Keratinocyte (primary cell): ENCODE data around the gene PRAMEF4. TPM values are rescaled to one million over a fixed set of nuclear protein-coding genes. Genes with fewer than 3 reads are reported as not detected.
"Not testable (repeated sequence)": the region's sequence is repeated elsewhere in the genome, so short reads cannot be mapped to it uniquely, and the experiment has no call there.

Experiments used
- DNase-seq: peaks from one replicate; pipeline ENCODE4 v3.0.0-alpha.2; 2011; ENCODE audit warnings: low read depth, missing footprints, low spot score
- FAIRE-seq: peaks from 2 replicates; lab custom pipeline; 2011; peaks lifted over from hg19 to GRCh38; lab: Jason Lieb, UNC
- H2AFZ ChIP-seq: 2 replicates; pipeline ENCODE4 v1.6.0; 2012; ENCODE audit warnings: low read length, control low read depth, inconsistent platforms; ENCODE audit not compliant: control insufficient read depth
- H3K27ac ChIP-seq: 2 replicates; pipeline ENCODE4 v1.5.1; 2011; ENCODE audit warnings: low read length; ENCODE audit not compliant: control insufficient read depth, insufficient read depth
- H3K27me3 ChIP-seq: 3 replicates; pipeline ENCODE4 v1.6.0; 2011; ENCODE audit warnings: low read length; ENCODE audit not compliant: control insufficient read depth, insufficient read depth; ENCODE audit errors: extremely low read depth
- H3K36me3 ChIP-seq, 2 experiments: 2 replicates in 1 of 2; 3 replicates in 1 of 2; pipeline ENCODE4 v1.5.1; 2011; ENCODE audit warnings: low read length in 2 of 2, mild to moderate bottlenecking in 1 of 2; ENCODE audit not compliant: control insufficient read depth in 2 of 2, insufficient read depth in 2 of 2; ENCODE audit errors: extremely low read depth in 1 of 2
- H3K4me1 ChIP-seq: 3 replicates; pipeline ENCODE4 v1.5.1; 2011; ENCODE audit warnings: low read length; ENCODE audit not compliant: control insufficient read depth, insufficient read depth; ENCODE audit errors: extremely low read depth
- H3K4me2 ChIP-seq: 3 replicates; pipeline ENCODE4 v1.6.0; 2011; ENCODE audit warnings: low read depth, low read length; ENCODE audit not compliant: control insufficient read depth, insufficient read depth; ENCODE audit errors: extremely low read depth
- H3K4me3 ChIP-seq, 3 experiments: fragments of 200-600 bp in 1 of 3; sonication (generic) in 1 of 3; 2 replicates in 2 of 3; 3 replicates in 1 of 3; pipeline ENCODE4 v1.5.1; 2011 to 2016; ENCODE audit warnings: low read length in 3 of 3, mild to moderate bottlenecking in 3 of 3, control low read depth in 2 of 3, inconsistent platforms in 1 of 3, low read depth in 1 of 3, mixed read lengths in 1 of 3, mixed run types in 1 of 3, moderate library complexity in 1 of 3; ENCODE audit not compliant: control insufficient read depth in 2 of 3, insufficient read depth in 2 of 3; ENCODE audit errors: extremely low read depth in 1 of 3
- H3K79me2 ChIP-seq: 2 replicates; pipeline ENCODE4 v1.6.0; 2012; ENCODE audit warnings: low read length; ENCODE audit not compliant: control insufficient read depth, insufficient read depth
- H3K9ac ChIP-seq: 3 replicates; pipeline ENCODE4 v1.6.0; 2011; ENCODE audit warnings: low read length; ENCODE audit not compliant: control insufficient read depth, insufficient read depth; ENCODE audit errors: extremely low read depth
- H3K9me1 ChIP-seq: 3 replicates; pipeline ENCODE4 v1.6.0; 2011; ENCODE audit warnings: low read length; ENCODE audit not compliant: control insufficient read depth, insufficient read depth; ENCODE audit errors: extremely low read depth
- H3K9me3 ChIP-seq: 2 replicates; pipeline ENCODE4 v1.5.1; 2012; ENCODE audit warnings: low read depth, low read length; ENCODE audit not compliant: control insufficient read depth
- H4K20me1 ChIP-seq: 3 replicates; pipeline ENCODE4 v1.6.0; 2011; ENCODE audit warnings: low read length; ENCODE audit not compliant: control insufficient read depth, insufficient read depth; ENCODE audit errors: extremely low read depth
- dilution Hi-C: fragments of 300-500 bp; cut with MboI; formaldehyde crosslinking; loops from one replicate; pipeline ENCODE4 v1.7.0; 2020; ENCODE audit warnings: low sequenced_read_pairs; ENCODE audit not compliant: extremely low pct_ligation_motif_present
- polyA minus RNA-seq, 3 experiments: library from RNA; depleted of rRNA, polyadenylated mRNA; stranded (reverse); fragments of >200 nt; gene quantifications; 1 replicate in 1 of 3; 2 replicates in 1 of 3; 3 replicates in 1 of 3; pipeline ENCODE4 v1.2.3, GENCODE V29; 2011
- polyA plus RNA-seq, 5 experiments: library from polyadenylated mRNA; depleted of rRNA in 3 of 5; stranded (reverse) in 3 of 5; stranded (forward) in 1 of 5; unstranded in 1 of 5; fragments of >200 nt; gene quantifications; 1 replicate in 1 of 5; 2 replicates in 3 of 5; 3 replicates in 1 of 5; pipeline versions ENCODE4 v1.2.1 to v1.2.3, GENCODE V29; 2011 to 2012; ENCODE audit warnings: missing spikeins in 2 of 5, low read depth in 1 of 5, low replicate concordance in 1 of 5

PRAMEF4 gene
- polyA plus RNA-seq (not detected in 3 replicates), polyA minus RNA-seq (not detected in 3 replicates)
- not detected for polyA plus RNA-seq (2011; ENCODE audit: low read depth)
- not detected in 2 replicates for polyA plus RNA-seq (2011; cell fraction: cytosol; rRNA removed)
- polyA plus RNA-seq (2011; cell fraction: nucleus; rRNA removed): not detected in 2 replicates
- not detected in 2 replicates for polyA plus RNA-seq (2012; ENCODE audit: low replicate concordance)
- polyA minus RNA-seq (2011; cell fraction: cytosol; rRNA and poly(A)+ RNA removed): not detected
- not detected in 2 replicates for polyA minus RNA-seq (2011; cell fraction: nucleus; rRNA and poly(A)+ RNA removed)

GRCh38 chr1:12886101-12886500 lies at the start of gene PRAMEF4:
Gene PRAMEF4 (minus strand): TSS chr1:12886201. CDS start chr1:12883394, 2,807 bp downstream.
- H3K4me2 ChIP-seq, H3K9ac ChIP-seq, FAIRE-seq, H3K4me3 ChIP-seq, H3K4me1 ChIP-seq, H3K27me3 ChIP-seq, H3K27ac ChIP-seq, H4K20me1 ChIP-seq, H3K9me1 ChIP-seq, dilution Hi-C loops, H3K9me3 ChIP-seq, H2AFZ ChIP-seq, H3K36me3 ChIP-seq, H3K79me2 ChIP-seq, DNase-seq: not testable (repeated sequence)

- H3K4me1 ChIP-seq, H3K9ac ChIP-seq, H4K20me1 ChIP-seq, H2AFZ ChIP-seq, H3K4me3 ChIP-seq, H3K9me3 ChIP-seq, FAIRE-seq, H3K36me3 ChIP-seq, H3K4me2 ChIP-seq, H3K27ac ChIP-seq, H3K27me3 ChIP-seq, dilution Hi-C loops, H3K9me1 ChIP-seq, H3K79me2 ChIP-seq, DNase-seq: not testable (repeated sequence)
Measured at GRCh38 chr1:12924368-12924767, 38.4 kb upstream of the PRAMEF4 start.

- H3K4me1 ChIP-seq, H3K79me2 ChIP-seq, H3K4me3 ChIP-seq, FAIRE-seq, H4K20me1 ChIP-seq, H3K9me1 ChIP-seq, H3K36me3 ChIP-seq, H2AFZ ChIP-seq, DNase-seq, dilution Hi-C loops, H3K4me2 ChIP-seq, H3K27ac ChIP-seq, H3K9me3 ChIP-seq, H3K9ac ChIP-seq, H3K27me3 ChIP-seq: not testable (repeated sequence)
Measured at GRCh38 chr1:12921749-12922148, 35.7 kb upstream of the PRAMEF4 start.

GRCh38 chr1:12916310-12916709 lies 30.3 kb upstream of the PRAMEF4 start, which contains the start of gene PRAMEF7:
Gene PRAMEF7 (plus strand): TSS chr1:12916610. CDS start chr1:12917693, 1,083 bp downstream.
- H3K79me2 ChIP-seq, H4K20me1 ChIP-seq, H2AFZ ChIP-seq, H3K4me1 ChIP-seq, DNase-seq, H3K36me3 ChIP-seq, dilution Hi-C loops, H3K4me2 ChIP-seq, H3K4me3 ChIP-seq, H3K27me3 ChIP-seq, FAIRE-seq, H3K27ac ChIP-seq, H3K9ac ChIP-seq, H3K9me3 ChIP-seq, H3K9me1 ChIP-seq: not testable (repeated sequence)
